ENCODE measurements around the gene RALA.
"Not testable (repeated sequence)": the region's sequence is repeated elsewhere in the genome, so short reads cannot be mapped to it uniquely, and the experiment has no call there.

The RALA gene

GRCh38 chr7:39650676-39651075, 27.3 kb downstream of the RALA start:
- DNase-seq: no peak

- DNase-seq: no peak
Measured at GRCh38 chr7:39651265-39651664, 27.9 kb downstream of the RALA start.

- DNase-seq: no peak
Measured at GRCh38 chr7:39656415-39656814, 33.0 kb downstream of the RALA start.

- DNase-seq: no peak
Measured at GRCh38 chr7:39659356-39660013, 36.1 kb downstream of the RALA start.

- DNase-seq: no peak
Measured at GRCh38 chr7:39661960-39662359, 38.6 kb downstream of the RALA start.

- DNase-seq: no peak
Measured at GRCh38 chr7:39663263-39663662, 39.9 kb downstream of the RALA start.

GRCh38 chr7:39664057-39664456, 40.7 kb downstream of the RALA start:
- DNase-seq: no peak

- no peak for DNase-seq
Measured at GRCh38 chr7:39664585-39664984, 41.2 kb downstream of the RALA start.

- no peak for DNase-seq
Measured at GRCh38 chr7:39666562-39666961, 43.2 kb downstream of the RALA start.

- DNase-seq: no peak
Measured at GRCh38 chr7:39667341-39667923, 44.1 kb downstream of the RALA start.

- not testable (repeated sequence) for DNase-seq
Measured at GRCh38 chr7:39668280-39668679, 44.9 kb downstream of the RALA start.

- no peak for DNase-seq
Measured at GRCh38 chr7:39670052-39670451, 46.7 kb downstream of the RALA start.

- DNase-seq: no peak
Measured at GRCh38 chr7:39670934-39671333, 47.6 kb downstream of the RALA start.

- DNase-seq: no peak
Measured at GRCh38 chr7:39672176-39672575, 48.8 kb downstream of the RALA start.

- no peak for DNase-seq
Measured at GRCh38 chr7:39673868-39674267, 50.5 kb downstream of the RALA start.

GRCh38 chr7:39674406-39674805, 51.0 kb downstream of the RALA start:
- no peak for DNase-seq

- no peak for DNase-seq
Measured at GRCh38 chr7:39676346-39676745, 53.0 kb downstream of the RALA start.

- no peak for DNase-seq
Measured at GRCh38 chr7:39678930-39679709, 55.7 kb downstream of the RALA start.

GRCh38 chr7:39679874-39680273, 56.5 kb downstream of the RALA start:
- DNase-seq: not testable (repeated sequence)

- DNase-seq: no peak
Measured at GRCh38 chr7:39681887-39682441, 58.6 kb downstream of the RALA start.

- DNase-seq: no peak
Measured at GRCh38 chr7:39683216-39683845, 60.0 kb downstream of the RALA start.

GRCh38 chr7:39686261-39686924, 63.0 kb downstream of the RALA start:
- DNase-seq: no peak

Data from NCI-H1092 treated with DMSO at 0.1 percent for 48 hours (cell line).